Measurements from ENCODE around the gene PLXND1.
"Not testable (repeated sequence)": the region's sequence is repeated elsewhere in the genome, so short reads cannot be mapped to it uniquely, and the experiment has no call there.

PLXND1 gene

GRCh38 chr3:129606636-129607390 is at the start of gene PLXND1:
PLXND1 (minus strand) TSS chr3:129606676; CDS start chr3:129606639, 37 bp downstream.
- DNase-seq = peak; percentile 83

GRCh38 chr3:129655291-129655700 is 48.8 kb upstream of the PLXND1 start:
- no peak for DNase-seq

GRCh38 chr3:129654131-129654530 is 47.7 kb upstream of the PLXND1 start:
- no peak for DNase-seq

GRCh38 chr3:129653019-129653418 is 46.5 kb upstream of the PLXND1 start:
- DNase-seq = no peak

- DNase-seq = peak; percentile 47
These were observed 45.1 kb upstream of the PLXND1 start for GRCh38 chr3:129651435-129652202.

GRCh38 chr3:129650256-129650872 is 43.9 kb upstream of the PLXND1 start:
- DNase-seq = peak; percentile 76

GRCh38 chr3:129648391-129648790 is 41.9 kb upstream of the PLXND1 start:
- DNase-seq = no peak

- DNase-seq = no peak
These were observed 38.8 kb upstream of the PLXND1 start for GRCh38 chr3:129645286-129645685.

- no peak for DNase-seq
These were observed 38.4 kb upstream of the PLXND1 start for GRCh38 chr3:129644836-129645235.

- DNase-seq = not testable (repeated sequence)
These were observed 35.2 kb upstream of the PLXND1 start for GRCh38 chr3:129641567-129642260.

- DNase-seq = not testable (repeated sequence)
These were observed 34.5 kb upstream of the PLXND1 start for GRCh38 chr3:129640985-129641384.

- no peak for DNase-seq
These were observed 32.0 kb upstream of the PLXND1 start for GRCh38 chr3:129638481-129638880.

GRCh38 chr3:129636082-129636481 is 29.6 kb upstream of the PLXND1 start:
- DNase-seq = no peak

GRCh38 chr3:129635656-129636055 is 29.2 kb upstream of the PLXND1 start:
- no peak for DNase-seq

GRCh38 chr3:129633751-129634481 is 27.4 kb upstream of the PLXND1 start:
- no peak for DNase-seq

GRCh38 chr3:129632977-129633376 is 26.5 kb upstream of the PLXND1 start:
- no peak for DNase-seq

GRCh38 chr3:129632556-129632955 is 26.1 kb upstream of the PLXND1 start:
- no peak for DNase-seq

GRCh38 chr3:129632056-129632455 is 25.6 kb upstream of the PLXND1 start:
- DNase-seq = peak; percentile 3

- DNase-seq = peak; percentile 27
These were observed 22.5 kb upstream of the PLXND1 start for GRCh38 chr3:129629011-129629410.

GRCh38 chr3:129628169-129628522 is 21.7 kb upstream of the PLXND1 start:
- DNase-seq = no peak

- DNase-seq = peak; percentile 86
These were observed 21.1 kb upstream of the PLXND1 start for GRCh38 chr3:129627350-129628168.

Data from right forelimb (tissue), 1 donor.